ENCODE measurements around the gene IQSEC1. TPM values are rescaled to one million over a fixed set of nuclear protein-coding genes. Genes with fewer than 3 reads are reported as not detected.

IQSEC1 gene
- polyA plus RNA-seq, 1 experiment = 4.8 TPM

DNA sequence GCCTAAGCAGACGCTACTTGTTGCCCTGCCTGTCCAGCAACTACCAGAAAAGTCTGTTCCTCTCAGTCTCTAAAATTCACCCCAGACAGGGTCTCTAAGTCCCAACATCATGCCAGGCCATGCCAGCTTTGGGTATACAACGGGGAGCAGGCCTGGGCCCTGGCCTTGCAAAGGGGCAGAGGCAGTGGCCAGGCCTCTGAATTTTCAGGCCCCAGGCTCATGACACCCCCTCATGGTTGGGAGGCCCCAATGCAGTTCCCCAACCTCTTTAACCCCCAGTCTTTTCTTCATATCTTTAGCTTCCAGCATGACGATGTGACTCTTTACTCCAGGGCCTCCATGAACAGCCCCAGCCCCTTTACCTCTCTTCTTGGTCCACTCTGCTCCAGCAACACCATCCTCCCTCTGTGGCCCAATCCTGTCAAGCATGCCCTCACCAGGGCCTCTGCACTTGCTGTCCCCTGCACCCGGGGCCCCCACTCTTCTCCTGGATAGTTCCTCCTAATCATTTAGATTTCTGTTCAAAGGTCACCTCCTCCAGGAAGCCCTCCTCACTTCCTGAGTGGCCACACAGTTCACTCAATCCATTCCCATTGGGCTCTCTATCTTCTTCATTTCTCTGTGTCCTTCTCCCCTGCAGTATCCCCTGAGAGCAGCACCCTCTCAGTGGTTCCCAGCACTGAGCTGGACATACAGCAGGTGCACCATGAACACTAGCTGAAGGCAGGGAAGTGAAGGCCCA, 4.8 kb downstream of the IQSEC1 start:
- Histone ChIP-seq H3K27me3 (ENCODE audit: control insufficient read depth, insufficient read depth, low read length) (peaks cover 9% of the 10 kb centered on the region), H3K4me3 (ENCODE audit: low read depth, low read length) (no peak overlapping the region), H3K36me3 (ENCODE audit: control insufficient read depth, insufficient read depth, low read length) (no peaks in the 10 kb centered on the region)
- TF ChIP-seq, protein P1, sequence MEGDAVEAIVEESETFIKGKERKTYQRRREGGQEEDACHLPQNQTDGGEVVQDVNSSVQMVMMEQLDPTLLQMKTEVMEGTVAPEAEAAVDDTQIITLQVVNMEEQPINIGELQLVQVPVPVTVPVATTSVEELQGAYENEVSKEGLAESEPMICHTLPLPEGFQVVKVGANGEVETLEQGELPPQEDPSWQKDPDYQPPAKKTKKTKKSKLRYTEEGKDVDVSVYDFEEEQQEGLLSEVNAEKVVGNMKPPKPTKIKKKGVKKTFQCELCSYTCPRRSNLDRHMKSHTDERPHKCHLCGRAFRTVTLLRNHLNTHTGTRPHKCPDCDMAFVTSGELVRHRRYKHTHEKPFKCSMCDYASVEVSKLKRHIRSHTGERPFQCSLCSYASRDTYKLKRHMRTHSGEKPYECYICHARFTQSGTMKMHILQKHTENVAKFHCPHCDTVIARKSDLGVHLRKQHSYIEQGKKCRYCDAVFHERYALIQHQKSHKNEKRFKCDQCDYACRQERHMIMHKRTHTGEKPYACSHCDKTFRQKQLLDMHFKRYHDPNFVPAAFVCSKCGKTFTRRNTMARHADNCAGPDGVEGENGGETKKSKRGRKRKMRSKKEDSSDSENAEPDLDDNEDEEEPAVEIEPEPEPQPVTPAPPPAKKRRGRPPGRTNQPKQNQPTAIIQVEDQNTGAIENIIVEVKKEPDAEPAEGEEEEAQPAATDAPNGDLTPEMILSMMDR (IDR thresholded peaks at IDR 0.05; ENCODE audit: insufficient read depth, low read depth, low read length) = no peak
- ChIA-PET CTCF (no interaction called here), POLR2A (no interaction called here)
- no peak for DNase-seq (ENCODE audit: low read depth)

- DNase-seq (ENCODE audit: low read depth) = no peak
- Histone ChIP-seq H3K27me3 (ENCODE audit: control insufficient read depth, insufficient read depth, low read length) (peaks cover 6% of the 10 kb centered on the region), H3K36me3 (ENCODE audit: control insufficient read depth, insufficient read depth, low read length) (no peaks in the 10 kb centered on the region), H3K4me3 (ENCODE audit: low read depth, low read length) (no peak overlapping the region)
- TF ChIP-seq, protein P1 (IDR thresholded peaks at IDR 0.05; ENCODE audit: insufficient read depth, low read depth, low read length) = no peak
- ChIA-PET CTCF (no interaction called here), POLR2A (no interaction called here)
These were observed 5.5 kb downstream of the IQSEC1 start for GRCh38 chr3:13067778-13068177.

- H3K27me3 ChIP-seq (ENCODE audit: control insufficient read depth, insufficient read depth, low read length) = 0 out of 2 replicates have a peak, but pooled peaks cover 1% of the 10 kb centered on the region
- TF ChIP-seq, protein P1 (IDR thresholded peaks at IDR 0.05; ENCODE audit: insufficient read depth, low read depth, low read length) = no peak
- DNase-seq (ENCODE audit: low read depth) = no peak
- ChIA-PET POLR2A (no interaction called here), CTCF (interaction anchor here (0.9 kb wide), 1 partner anchor 25 kb away, joined by 3 read pairs; no protein-coding TSS in a partner anchor)
- H3K36me3 ChIP-seq (ENCODE audit: control insufficient read depth, insufficient read depth, low read length) = no peaks in the 10 kb centered on the region
- no peak overlapping the region for H3K4me3 ChIP-seq (ENCODE audit: low read depth, low read length)
These were observed 6.4 kb downstream of the IQSEC1 start for GRCh38 chr3:13066834-13067233.

DNA sequence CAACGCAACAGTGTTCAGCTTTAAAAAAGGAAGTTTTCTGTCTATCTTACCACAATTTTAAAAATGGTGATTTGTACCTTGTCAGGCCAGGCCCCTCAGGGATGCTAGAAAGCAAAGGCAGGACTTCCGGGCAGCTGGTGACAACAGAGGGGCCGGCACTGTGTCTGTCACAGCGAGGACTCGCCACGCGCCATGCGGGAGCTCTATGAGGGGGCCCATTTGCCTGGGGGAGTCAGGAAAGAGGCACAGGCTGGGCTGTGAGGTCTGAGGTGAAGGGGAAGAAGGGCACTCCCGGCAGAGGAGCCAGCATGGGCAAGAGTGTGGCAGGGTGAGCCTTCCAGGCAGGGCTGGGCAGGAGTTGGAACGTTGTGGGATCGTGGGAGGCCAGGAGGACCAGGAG, 7.0 kb downstream of the IQSEC1 start:
- no peak for DNase-seq (ENCODE audit: low read depth)
- Histone ChIP-seq H3K27me3 (ENCODE audit: control insufficient read depth, insufficient read depth, low read length) (0 out of 2 replicates have a peak, but pooled peaks cover 3% of the 10 kb centered on the region), H3K4me3 (ENCODE audit: low read depth, low read length) (no peak overlapping the region), H3K36me3 (ENCODE audit: control insufficient read depth, insufficient read depth, low read length) (no peaks in the 10 kb centered on the region)
- TF ChIP-seq, protein P1 (IDR thresholded peaks at IDR 0.05; ENCODE audit: insufficient read depth, low read depth, low read length) = no peak
- ChIA-PET CTCF (interaction anchor here (0.9 kb wide), 1 partner anchor 25 kb away, joined by 3 read pairs; no protein-coding TSS in a partner anchor), POLR2A (no interaction called here)

- H3K4me3 ChIP-seq (ENCODE audit: low read depth, low read length) = no peak overlapping the region
- no peaks in the 10 kb centered on the region for H3K36me3 ChIP-seq (ENCODE audit: control insufficient read depth, insufficient read depth, low read length)
- DNase-seq (ENCODE audit: low read depth) = no peak
- POLR2A ChIA-PET = no interaction called here
- H3K27me3 ChIP-seq (ENCODE audit: control insufficient read depth, insufficient read depth, low read length) = 0 out of 2 replicates have a peak, but pooled peaks cover 3% of the 10 kb centered on the region
- CTCF ChIA-PET = interaction anchor here (0.9 kb wide), 1 partner anchor 26 kb away, joined by 3 read pairs; no protein-coding TSS in a partner anchor
- TF ChIP-seq, protein P1 (IDR thresholded peaks at IDR 0.05; ENCODE audit: insufficient read depth, low read depth, low read length) = no peak
These were observed 7.5 kb downstream of the IQSEC1 start for GRCh38 chr3:13065727-13066126.

Measured in BJ (cell line).